ENCODE data around the gene RFLNA.

RFLNA gene

GRCh38 chr12:124264089-124264795 is 30.7 kb upstream of the RFLNA start:
- Histone ChIP-seq H3K14ac (ENCODE audit: low read length in 2 of 2) (no peak overlapping the region), H4K8ac (ENCODE audit: low read length) (no peak overlapping the region), H3K9ac (ENCODE audit: low read length) (no peak overlapping the region), H3K4me3 (ENCODE audit: insufficient read depth in 1 of 2, low read depth in 1 of 2, low read length in 2 of 2) (no peak overlapping the region), H3K4me2 (ENCODE audit: low read length, poor library complexity, severe bottlenecking) (no peak overlapping the region), H2BK15ac (ENCODE audit: low read depth, poor library complexity, severe bottlenecking) (no peak overlapping the region), H3K4me1 (ENCODE audit: control insufficient read depth, insufficient read depth, low read depth, low read length) (no peaks in the 10 kb centered on the region), H2BK5ac (ENCODE audit: low read depth, low read length, poor library complexity, severe bottlenecking) (no peak overlapping the region), H3K4ac (ENCODE audit: low read depth in 1 of 2, low read length in 2 of 2) (no peak overlapping the region), H4K91ac (ENCODE audit: low read length) (no peak overlapping the region), H3K27me3 (ENCODE audit: control insufficient read depth in 1 of 2, insufficient read depth in 1 of 2, low read length in 2 of 2) (peaks cover 14 to 78% of the 10 kb centered on the region in 2 experiments), H3K27ac (ENCODE audit: low read length, poor library complexity, severe bottlenecking) (no peak overlapping the region), H2AFZ (ENCODE audit: low read depth, low read length) (no peak overlapping the region), H2BK120ac (ENCODE audit: low read depth, low read length) (no peak overlapping the region), H3K9me3 (ENCODE audit: control insufficient read depth, low read length) (peaks cover 4% of the 10 kb centered on the region), H3K23ac (ENCODE audit: low read length in 2 of 2) (no peak overlapping the region), H2AK5ac (ENCODE audit: low read length, severe bottlenecking) (no peak overlapping the region), H3K79me1 (replicated peaks; ENCODE audit: low read length, poor library complexity, severe bottlenecking) (no peaks in the 10 kb centered on the region), H2BK12ac (ENCODE audit: low read length in 2 of 2) (no peak overlapping the region), H3K18ac (ENCODE audit: low read depth in 1 of 2, low read length in 2 of 2) (no peak overlapping the region), H3K36me3 (ENCODE audit: control insufficient read depth in 1 of 2, insufficient read depth in 2 of 2, low read depth in 1 of 2, low read length in 2 of 2) (no peaks in the 10 kb centered on the region)
- no peak for DNase-seq
- 92% methylated on average over 10 of the region's 10 CpGs for WGBS

- no peak for DNase-seq
- Histone ChIP-seq H4K8ac (ENCODE audit: low read length) (no peak overlapping the region), H3K79me1 (replicated peaks; ENCODE audit: low read length, poor library complexity, severe bottlenecking) (no peaks in the 10 kb centered on the region), H3K4ac (ENCODE audit: low read depth in 1 of 2, low read length in 2 of 2) (no peak overlapping the region), H3K4me2 (ENCODE audit: low read length, poor library complexity, severe bottlenecking) (no peak overlapping the region), H3K9ac (ENCODE audit: low read length) (no peak overlapping the region), H3K36me3 (ENCODE audit: control insufficient read depth in 1 of 2, insufficient read depth in 2 of 2, low read depth in 1 of 2, low read length in 2 of 2) (no peaks in the 10 kb centered on the region), H2AFZ (ENCODE audit: low read depth, low read length) (no peak overlapping the region), H3K9me3 (ENCODE audit: control insufficient read depth, low read length) (peaks cover 4% of the 10 kb centered on the region), H3K4me1 (ENCODE audit: control insufficient read depth, insufficient read depth, low read depth, low read length) (no peaks in the 10 kb centered on the region), H2AK5ac (ENCODE audit: low read length, severe bottlenecking) (no peak overlapping the region), H2BK15ac (ENCODE audit: low read depth, poor library complexity, severe bottlenecking) (no peak overlapping the region), H2BK12ac (ENCODE audit: low read length in 2 of 2) (no peak overlapping the region), H3K27ac (ENCODE audit: low read length, poor library complexity, severe bottlenecking) (no peak overlapping the region), H3K27me3 (ENCODE audit: control insufficient read depth in 1 of 2, insufficient read depth in 1 of 2, low read length in 2 of 2) (peaks cover 9 to 76% of the 10 kb centered on the region in 2 experiments), H3K14ac (ENCODE audit: low read length in 2 of 2) (no peak overlapping the region), H3K23ac (ENCODE audit: low read length in 2 of 2) (no peak overlapping the region), H4K91ac (ENCODE audit: low read length) (no peak overlapping the region), H2BK120ac (ENCODE audit: low read depth, low read length) (no peak overlapping the region), H2BK5ac (ENCODE audit: low read depth, low read length, poor library complexity, severe bottlenecking) (no peak overlapping the region), H3K18ac (ENCODE audit: low read depth in 1 of 2, low read length in 2 of 2) (no peak overlapping the region), H3K4me3 (ENCODE audit: insufficient read depth in 1 of 2, low read depth in 1 of 2, low read length in 2 of 2) (no peak overlapping the region)
- 89% methylated on average over 7 of the region's 7 CpGs for WGBS
These were observed 30.0 kb upstream of the RFLNA start for GRCh38 chr12:124264879-124265278.

GRCh38 chr12:124267205-124267778 is 27.6 kb upstream of the RFLNA start:
- Histone ChIP-seq H3K4me3 (ENCODE audit: insufficient read depth in 1 of 2, low read depth in 1 of 2, low read length in 2 of 2) (no peak overlapping the region), H2BK15ac (ENCODE audit: low read depth, poor library complexity, severe bottlenecking) (no peak overlapping the region), H3K4me1 (ENCODE audit: control insufficient read depth, insufficient read depth, low read depth, low read length) (no peaks in the 10 kb centered on the region), H4K8ac (ENCODE audit: low read length) (no peak overlapping the region), H3K4ac (ENCODE audit: low read depth in 1 of 2, low read length in 2 of 2) (no peak overlapping the region), H3K9me3 (ENCODE audit: control insufficient read depth, low read length) (peaks cover 4% of the 10 kb centered on the region), H3K79me1 (replicated peaks; ENCODE audit: low read length, poor library complexity, severe bottlenecking) (no peaks in the 10 kb centered on the region), H3K4me2 (ENCODE audit: low read length, poor library complexity, severe bottlenecking) (no peak overlapping the region), H2BK12ac (ENCODE audit: low read length in 2 of 2) (no peak overlapping the region), H3K36me3 (ENCODE audit: control insufficient read depth in 1 of 2, insufficient read depth in 2 of 2, low read depth in 1 of 2, low read length in 2 of 2) (no peaks in the 10 kb centered on the region), H2BK5ac (ENCODE audit: low read depth, low read length, poor library complexity, severe bottlenecking) (no peak overlapping the region), H3K27ac (ENCODE audit: low read length, poor library complexity, severe bottlenecking) (no peak overlapping the region), H3K23ac (ENCODE audit: low read length in 2 of 2) (no peak overlapping the region), H3K27me3 (ENCODE audit: control insufficient read depth in 1 of 2, insufficient read depth in 1 of 2, low read length in 2 of 2) (peaks cover 4 to 62% of the 10 kb centered on the region in 2 experiments), H2BK120ac (ENCODE audit: low read depth, low read length) (no peak overlapping the region), H3K14ac (ENCODE audit: low read length in 2 of 2) (no peak overlapping the region), H3K18ac (ENCODE audit: low read depth in 1 of 2, low read length in 2 of 2) (no peak overlapping the region), H3K9ac (ENCODE audit: low read length) (no peak overlapping the region), H4K91ac (ENCODE audit: low read length) (no peak overlapping the region), H2AFZ (ENCODE audit: low read depth, low read length) (no peak overlapping the region), H2AK5ac (ENCODE audit: low read length, severe bottlenecking) (no peak overlapping the region)
- 87% methylated on average over 3 of the region's 4 CpGs for WGBS
- DNase-seq, result no peak

- Histone ChIP-seq H3K4me2 (ENCODE audit: low read length, poor library complexity, severe bottlenecking) (no peak overlapping the region), H2BK12ac (ENCODE audit: low read length in 2 of 2) (no peak overlapping the region), H3K36me3 (ENCODE audit: control insufficient read depth in 1 of 2, insufficient read depth in 2 of 2, low read depth in 1 of 2, low read length in 2 of 2) (no peaks in the 10 kb centered on the region), H4K91ac (ENCODE audit: low read length) (no peak overlapping the region), H3K79me1 (replicated peaks; ENCODE audit: low read length, poor library complexity, severe bottlenecking) (no peaks in the 10 kb centered on the region), H4K8ac (ENCODE audit: low read length) (no peak overlapping the region), H2BK5ac (ENCODE audit: low read depth, low read length, poor library complexity, severe bottlenecking) (no peak overlapping the region), H3K27me3 (ENCODE audit: control insufficient read depth in 1 of 2, insufficient read depth in 1 of 2, low read length in 2 of 2) (peaks cover 4 to 39% of the 10 kb centered on the region in 2 experiments), H3K9me3 (ENCODE audit: control insufficient read depth, low read length) (peaks cover 4% of the 10 kb centered on the region), H2BK120ac (ENCODE audit: low read depth, low read length) (no peak overlapping the region), H2AFZ (ENCODE audit: low read depth, low read length) (no peak overlapping the region), H3K14ac (ENCODE audit: low read length in 2 of 2) (no peak overlapping the region), H3K23ac (ENCODE audit: low read length in 2 of 2) (no peak overlapping the region), H3K4me1 (ENCODE audit: control insufficient read depth, insufficient read depth, low read depth, low read length) (peaks cover 3% of the 10 kb centered on the region), H3K18ac (ENCODE audit: low read depth in 1 of 2, low read length in 2 of 2) (no peak overlapping the region), H3K9ac (ENCODE audit: low read length) (no peak overlapping the region), H3K4ac (ENCODE audit: low read depth in 1 of 2, low read length in 2 of 2) (no peak overlapping the region), H3K27ac (ENCODE audit: low read length, poor library complexity, severe bottlenecking) (no peak overlapping the region), H3K4me3 (ENCODE audit: insufficient read depth in 1 of 2, low read depth in 1 of 2, low read length in 2 of 2) (no peak overlapping the region), H2BK15ac (ENCODE audit: low read depth, poor library complexity, severe bottlenecking) (no peak overlapping the region), H2AK5ac (ENCODE audit: low read length, severe bottlenecking) (no peak overlapping the region)
- 73% methylated on average over 5 of the region's 6 CpGs for WGBS
- DNase-seq, result no peak
These were observed 24.2 kb upstream of the RFLNA start for GRCh38 chr12:124270671-124271070.

All from mesenchymal stem cell (in vitro differentiated cells and primary cell).